Measurements from ENCODE around the gene CPSF4L.

GRCh38 chr17:73265646-73266640 is 4.3 kb upstream of the CPSF4L start:
- TF ChIP-seq POLR2A (IDR thresholded peaks at IDR 0.05; ENCODE audit: low read depth, low read length) = no peak
- no peak for TF ChIP-seq TAF1 (IDR thresholded peaks at IDR 0.05; ENCODE audit: borderline replicate concordance, low read depth, low read length)
- no peak for TF ChIP-seq POLR2AphosphoS5 (IDR thresholded peaks at IDR 0.05; ENCODE audit: low read depth, low read length)

Data from GM12892 (cell line).